ENCODE data around the gene MZB1.
A peak's percentile ranks its signal among the peaks of the same experiment; 100 is the strongest.
"Not testable (repeated sequence)": the region's sequence is repeated elsewhere in the genome, so short reads cannot be mapped to it uniquely, and the experiment has no call there.

Gene MZB1

DNA sequence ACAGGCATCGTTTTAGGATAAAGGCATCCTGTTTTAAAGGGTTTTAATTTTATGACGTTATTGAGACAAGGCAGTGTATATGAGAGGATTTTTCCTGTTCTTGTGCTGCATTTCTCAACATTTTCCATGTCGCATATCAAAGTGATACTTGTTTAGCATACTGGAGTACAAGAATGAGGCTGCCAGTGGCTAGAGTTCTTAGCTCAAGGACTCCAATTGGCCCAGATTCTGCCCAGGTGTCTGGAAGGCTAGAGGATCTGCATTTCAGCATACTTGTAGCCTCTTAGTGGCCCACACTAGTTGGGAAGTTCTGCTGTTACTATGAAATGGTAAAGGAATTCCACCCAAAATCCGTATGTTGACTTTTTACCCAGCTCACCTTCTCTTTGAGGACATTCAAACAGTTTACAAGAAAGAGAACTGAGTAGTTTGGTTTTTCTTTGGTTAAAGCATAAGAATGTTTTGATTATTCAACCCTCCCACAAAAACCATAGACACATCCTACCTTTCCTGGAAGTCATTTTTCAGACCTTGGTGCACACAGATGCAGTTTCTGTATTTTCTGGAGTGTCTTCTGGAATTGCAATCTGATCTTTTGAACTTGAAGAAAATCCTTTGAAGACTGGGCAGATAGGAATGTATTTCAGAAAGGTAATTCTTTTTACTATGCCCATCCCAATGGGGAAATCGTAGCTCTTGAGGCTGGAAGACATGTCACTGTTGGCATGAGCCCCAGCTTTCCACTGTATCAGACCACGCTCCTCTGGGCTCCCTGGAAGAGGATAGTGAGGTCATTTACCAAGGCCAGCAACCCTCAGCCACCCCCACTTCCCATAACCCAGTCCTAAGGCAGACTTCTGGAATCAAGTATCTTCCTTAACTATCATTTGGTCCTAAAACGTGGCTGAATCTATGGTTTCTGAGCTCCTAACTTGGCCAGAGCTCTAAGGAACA is 18.0 kb downstream of the MZB1 start:
- no peak for DNase-seq

GRCh38 chr5:139369181-139369580 is 20.5 kb downstream of the MZB1 start:
- no peak for DNase-seq

- DNase-seq: no peak
Measured at GRCh38 chr5:139368613-139369012, 21.1 kb downstream of the MZB1 start.

DNA sequence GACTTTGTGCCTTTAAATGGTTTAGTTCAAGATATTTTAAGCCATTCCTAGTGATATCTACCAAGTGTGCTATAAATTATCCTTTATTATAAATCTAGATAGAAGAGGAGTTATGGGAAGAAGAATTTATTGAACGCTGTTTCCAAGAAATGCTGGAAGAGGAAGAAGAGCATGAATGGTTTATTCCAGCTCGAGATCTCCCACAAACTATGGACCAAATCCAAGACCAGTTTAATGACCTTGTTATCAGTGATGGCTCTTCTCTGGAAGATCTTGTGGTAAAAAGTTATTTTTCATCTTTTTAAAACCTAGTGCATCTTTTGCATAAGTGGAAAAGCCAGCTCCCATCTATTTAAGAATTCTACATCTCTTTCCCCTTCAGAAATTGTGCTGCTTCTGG is 25.2 kb downstream of the MZB1 start:
- DNase-seq: no peak

DNA sequence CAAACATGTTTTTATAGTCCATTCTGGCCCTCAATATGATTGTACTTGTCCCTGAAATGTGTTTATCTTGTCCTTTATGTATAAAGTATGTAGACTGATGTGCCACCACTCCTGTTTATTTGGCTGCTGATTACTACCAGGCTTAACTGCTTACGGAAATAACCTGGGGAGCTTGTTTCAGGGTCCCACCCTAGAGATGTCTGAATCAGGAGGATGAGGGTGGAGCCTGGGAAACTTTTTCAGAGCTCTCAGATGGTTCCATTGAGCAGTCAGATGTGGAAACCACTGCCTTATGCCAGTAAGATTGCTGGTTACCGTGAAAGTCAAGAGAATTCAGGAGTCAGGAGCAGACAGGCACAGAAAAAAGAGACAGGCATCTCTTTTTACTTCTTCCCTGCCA is 25.8 kb downstream of the MZB1 start:
- no peak for DNase-seq

DNA sequence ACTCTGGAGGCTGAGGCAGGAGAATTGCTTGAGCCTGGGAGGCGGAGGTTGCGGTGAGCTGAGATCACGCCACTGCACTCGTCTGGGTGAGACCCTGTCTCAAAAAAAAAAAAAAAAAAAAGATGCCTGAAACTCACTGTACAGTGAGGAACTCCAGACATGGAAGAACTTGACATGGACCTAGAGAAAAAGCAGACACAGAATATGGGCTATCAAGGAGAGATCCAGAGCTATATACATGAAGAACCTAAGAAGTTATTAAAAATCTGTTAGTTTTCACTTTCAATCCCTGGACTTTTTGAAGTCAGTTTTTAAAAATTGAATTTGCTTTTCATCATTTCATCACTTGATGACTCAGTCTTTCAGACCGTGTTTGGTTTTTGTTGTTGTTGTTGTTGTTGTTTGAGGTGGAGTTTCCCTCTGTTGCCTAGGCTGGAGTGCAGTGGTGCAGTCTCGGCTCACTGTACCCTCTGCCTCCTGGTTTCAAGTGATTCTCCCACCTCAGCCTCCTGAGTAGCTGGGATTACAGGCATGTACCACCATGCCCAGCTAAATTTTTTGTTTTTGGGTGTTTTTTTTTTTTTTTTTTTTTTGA is 27.8 kb downstream of the MZB1 start:
- no peak for DNase-seq

DNA sequence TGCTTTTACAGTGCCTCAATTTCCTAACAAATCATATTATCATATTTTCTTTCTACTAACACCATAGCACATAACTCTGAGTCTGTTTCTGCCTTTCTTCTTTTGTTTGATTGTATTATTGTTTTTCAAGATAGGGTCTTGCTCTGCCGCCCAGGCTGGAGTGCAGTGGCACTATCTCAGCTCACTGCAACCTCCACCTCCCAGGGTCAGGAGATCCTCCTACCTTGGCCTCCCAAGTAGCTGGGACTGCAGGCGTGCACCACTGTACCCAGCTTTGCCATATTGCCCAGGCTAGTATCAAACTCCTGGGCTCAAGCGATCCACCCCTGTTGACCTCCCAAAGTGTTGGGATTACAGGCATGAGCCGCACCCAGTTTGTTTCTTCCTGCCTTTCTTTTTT is 29.3 kb downstream of the MZB1 start:
- DNase-seq: no peak

GRCh38 chr5:139358064-139358463 is 31.6 kb downstream of the MZB1 start:
- no peak for DNase-seq

DNA sequence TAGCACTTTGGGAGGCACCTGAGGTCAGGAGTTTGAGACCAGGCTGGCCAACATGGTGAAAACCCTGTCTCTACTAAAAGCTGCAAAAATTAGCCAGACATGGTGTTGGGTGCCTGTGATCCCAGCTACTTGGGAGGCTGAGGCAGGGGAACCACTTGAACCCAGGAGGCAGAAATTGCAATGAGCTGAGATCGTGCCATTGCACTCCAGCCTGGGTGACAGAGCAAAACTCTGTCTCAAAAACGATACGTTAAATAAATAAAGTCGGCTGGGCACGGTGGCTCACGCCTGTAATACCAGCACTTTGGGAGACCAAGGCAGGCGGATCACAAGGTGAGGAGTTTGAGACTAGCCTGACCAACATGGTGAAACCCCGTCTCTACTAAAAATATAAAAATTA is 33.8 kb downstream of the MZB1 start:
- not testable (repeated sequence) for DNase-seq

DNA sequence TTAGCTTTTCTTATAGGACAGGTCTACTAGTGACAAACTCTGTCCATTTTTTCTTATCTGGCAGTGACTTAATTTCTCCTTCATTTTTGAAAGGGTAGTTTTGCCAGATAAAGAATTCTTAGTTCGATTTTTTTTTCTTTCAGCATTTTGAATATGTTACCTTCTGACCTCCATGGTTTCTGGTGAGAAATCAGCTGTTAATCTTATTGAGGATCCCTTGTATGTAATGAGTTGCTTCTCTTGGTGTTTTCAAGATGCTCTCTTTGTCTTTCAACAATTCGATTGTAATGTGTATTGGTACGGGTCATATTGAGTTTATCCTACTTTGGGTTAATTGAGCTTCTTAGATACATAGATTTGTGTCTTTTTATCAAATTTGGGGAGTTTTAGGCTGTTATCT is 35.5 kb downstream of the MZB1 start:
- DNase-seq: no peak

DNA sequence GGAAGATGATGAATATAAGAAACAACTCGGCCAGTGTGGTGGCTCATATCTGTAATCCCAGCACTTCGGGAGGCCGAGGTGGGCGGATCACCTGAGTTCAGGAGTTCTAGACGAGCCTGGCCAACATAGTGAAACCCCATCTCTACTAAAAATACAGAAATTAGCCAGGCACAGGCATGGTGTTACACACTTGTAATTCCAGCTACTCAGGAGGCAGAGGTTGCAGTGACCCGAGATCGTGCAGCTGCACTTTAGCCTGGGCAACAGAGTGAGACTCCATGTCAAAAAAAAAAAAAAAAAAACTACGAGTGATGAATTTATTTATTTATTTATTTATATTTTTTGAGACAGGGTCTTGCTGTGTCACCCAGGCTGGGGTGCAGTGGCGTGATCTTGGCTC is 41.9 kb downstream of the MZB1 start:
- DNase-seq: not testable (repeated sequence)

DNA sequence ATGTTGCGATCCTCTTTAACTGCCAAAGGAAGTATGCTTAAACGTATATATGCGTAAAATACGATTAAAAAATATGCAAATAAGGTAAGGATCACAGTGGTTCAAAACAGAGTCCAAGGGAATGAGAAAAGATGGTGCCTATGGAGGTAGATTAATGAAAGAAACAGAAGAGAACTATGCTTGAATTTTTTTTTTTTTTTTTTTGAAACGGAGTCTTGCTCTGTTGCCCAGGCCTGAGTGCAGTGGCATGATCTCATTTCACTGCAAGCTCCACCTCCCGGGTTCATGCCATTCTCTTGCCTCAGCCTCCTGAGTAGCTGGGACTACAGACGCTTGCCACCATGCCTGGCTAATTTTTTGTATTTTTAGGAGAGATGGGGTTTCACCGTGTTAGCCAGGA is 44.3 kb downstream of the MZB1 start:
- not testable (repeated sequence) for DNase-seq

GRCh38 chr5:139344177-139344576 is 45.5 kb downstream of the MZB1 start:
- no peak for DNase-seq

DNA sequence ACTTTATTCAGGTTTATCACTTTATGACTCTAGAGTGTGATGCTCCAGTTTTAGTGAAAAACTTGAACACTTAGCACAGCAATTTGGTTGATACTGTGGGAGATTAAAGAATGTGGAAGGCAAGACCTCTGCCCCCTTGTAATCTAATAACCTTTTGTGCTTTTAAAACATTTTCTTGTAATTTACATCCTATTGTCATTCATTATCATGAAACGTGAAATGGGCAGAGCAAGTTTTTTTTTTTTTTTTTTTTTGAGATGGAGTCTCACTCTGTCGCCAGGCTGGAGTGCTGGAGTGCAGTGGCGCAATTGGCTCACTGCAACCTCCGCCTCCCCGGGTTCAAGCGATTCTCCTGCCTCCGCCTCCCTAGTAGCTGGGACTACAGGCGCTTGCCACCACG is 46.2 kb downstream of the MZB1 start:
- DNase-seq: no peak

GRCh38 chr5:139342423-139342723 is 47.3 kb downstream of the MZB1 start:
- DNase-seq: no peak

DNA sequence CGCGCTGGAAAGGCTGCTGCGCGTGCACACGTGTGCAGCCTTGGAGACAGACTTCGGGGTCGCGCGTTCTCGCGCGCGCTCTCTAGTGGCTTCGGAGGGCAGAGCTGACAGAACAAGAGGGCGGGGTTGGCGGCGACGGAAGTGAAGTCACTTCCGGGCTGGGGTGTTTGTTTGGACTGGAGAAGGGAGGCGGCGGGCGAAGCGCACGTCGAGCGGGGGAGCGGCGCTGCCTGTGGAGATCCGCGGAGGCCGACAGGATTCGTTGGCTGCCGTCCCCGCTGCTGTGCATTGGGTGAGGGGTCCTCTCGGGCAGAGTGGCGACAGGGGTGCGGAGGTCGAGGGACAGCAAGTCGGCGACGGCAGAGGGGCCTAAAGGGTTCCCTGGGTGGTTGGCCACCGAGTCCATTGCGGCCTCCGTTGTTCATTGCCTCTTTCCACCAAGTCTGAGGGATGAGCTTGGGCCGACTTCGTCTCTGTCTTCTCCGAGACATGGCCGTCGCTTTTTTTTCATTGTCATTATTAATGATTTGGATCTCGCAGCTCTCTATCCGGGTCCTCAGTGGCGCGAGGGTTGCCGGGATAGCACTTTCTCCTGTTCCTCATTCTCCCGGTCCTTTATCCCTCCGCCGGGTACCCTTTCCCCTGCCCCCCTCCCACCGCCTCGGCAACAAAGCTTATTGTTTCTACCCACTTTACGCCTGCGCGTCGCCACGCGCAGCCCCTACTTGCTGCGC is 47.9 kb downstream of the MZB1 start, which contains the start of gene PAIP2:
Gene PAIP2, plus strand, starts transcription at position 166 of the 734 bp plus-strand sequence. CDS start 21,931 bp downstream, outside the sequence.
- DNase-seq: peak; percentile 98

GRCh38 chr5:139341187-139341688 is 48.5 kb downstream of the MZB1 start:
- no peak for DNase-seq

DNA sequence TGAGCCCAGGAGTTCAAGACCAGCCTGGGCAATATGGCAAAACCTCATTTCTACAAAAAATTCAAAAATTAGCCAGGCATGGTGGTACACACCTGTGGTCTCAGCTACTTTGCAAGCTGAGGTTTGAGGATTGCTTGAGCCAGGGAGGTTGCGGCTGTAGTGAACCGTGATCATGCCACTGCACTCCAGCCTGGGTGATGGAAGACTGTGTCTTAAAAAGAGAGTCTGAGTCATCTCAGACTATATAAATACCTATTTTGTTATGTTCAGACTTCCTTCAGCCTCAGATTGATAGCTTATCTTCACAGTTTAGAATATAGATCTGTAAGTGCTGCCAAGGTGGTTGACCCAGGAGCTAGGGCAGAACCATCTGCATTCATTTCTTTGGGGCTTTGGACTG is 49.7 kb downstream of the MZB1 start:
- DNase-seq: no peak

All from left hindlimb (tissue), 1 donor.